Stimulated activated CD4-positive, alpha-beta T cell treated with anti-CD3 and anti-CD28 coated beads, TNF-alpha, amount 100 ng/mL, for 48 hours (primary cell): ENCODE measurements around the gene GNG4.

Experiments
- DNase-seq, 3 donors: peaks; one replicate each; pipeline ENCODE4 v3.0.0-alpha.2; 2020; ENCODE audit warnings: low read depth in 3 of 3

The GNG4 gene

GRCh38 chr1:235533476-235534168 lies 116.0 kb downstream of the GNG4 start:
- DNase-seq: no peak

DNA sequence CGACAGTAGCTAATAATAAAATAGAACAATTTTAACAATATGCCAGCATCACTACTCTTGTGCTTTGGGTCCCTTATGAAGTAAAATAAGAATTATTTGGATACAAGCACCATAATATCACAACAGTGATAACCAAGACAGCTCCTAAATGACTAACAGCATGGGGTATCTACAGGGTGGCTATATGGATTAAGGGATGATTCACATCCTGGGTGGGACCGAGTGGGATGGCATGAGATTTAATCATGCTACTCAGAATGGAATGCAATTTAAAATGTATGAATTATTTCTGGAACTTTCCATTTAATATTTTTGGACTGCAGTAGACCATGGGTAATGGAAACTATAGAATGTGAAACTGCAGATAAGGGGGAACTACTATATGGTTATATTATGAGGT lies 117.2 kb downstream of the GNG4 start:
- DNase-seq: no peak

GRCh38 chr1:235527196-235527814 lies 122.3 kb downstream of the GNG4 start:
- DNase-seq: no peak

DNA sequence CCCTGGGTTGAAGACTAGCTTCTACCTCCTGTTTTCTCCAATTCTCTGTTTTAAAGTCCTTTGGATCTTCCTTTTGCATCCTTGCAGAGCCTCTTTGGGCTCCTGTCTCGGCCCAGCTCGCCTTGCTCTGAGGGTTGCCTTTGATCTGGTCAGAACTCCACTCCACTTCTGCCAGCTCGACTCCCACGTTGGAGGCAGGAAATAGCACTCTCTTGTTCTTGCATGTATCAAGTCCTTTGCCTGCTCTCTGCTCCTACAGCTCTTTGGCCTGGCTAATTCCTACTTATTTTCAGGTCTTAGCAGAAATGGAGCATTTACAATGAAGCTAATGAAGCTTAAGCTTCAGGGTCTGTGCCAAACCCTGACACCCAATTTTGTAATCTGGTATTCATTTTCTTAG lies 124.3 kb downstream of the GNG4 start:
- DNase-seq: no peak

GRCh38 chr1:235516862-235517446 lies 132.6 kb downstream of the GNG4 start:
- DNase-seq: no peak

- no peak for DNase-seq
Measured at GRCh38 chr1:235515844-235516512, 133.6 kb downstream of the GNG4 start.

- DNase-seq: peak in 2 of 3 donors; percentile 20 to 45
Measured at GRCh38 chr1:235513495-235514366, 135.9 kb downstream of the GNG4 start.

GRCh38 chr1:235511470-235512240 lies 137.9 kb downstream of the GNG4 start:
- no peak for DNase-seq

DNA sequence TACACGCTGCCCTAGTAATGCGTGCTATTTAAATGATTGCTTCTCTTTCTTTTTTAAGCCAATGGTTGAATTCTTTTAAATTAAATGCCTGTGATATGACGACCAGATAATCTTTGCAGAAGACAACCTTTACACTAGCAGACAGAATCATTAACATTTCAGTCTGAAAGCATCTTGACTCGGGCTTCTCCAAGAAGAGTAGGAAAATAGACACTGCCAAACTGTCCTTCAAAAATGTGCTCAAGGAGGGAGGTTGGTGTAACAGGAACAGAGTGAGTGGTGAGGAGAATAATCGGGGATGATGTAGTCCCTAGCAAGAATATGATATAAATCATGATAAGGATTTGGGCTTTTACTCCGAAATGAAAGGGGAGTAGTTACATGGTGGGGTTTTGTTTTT lies 138.8 kb downstream of the GNG4 start:
- no peak for DNase-seq

GRCh38 chr1:235507623-235508022 lies 142.0 kb downstream of the GNG4 start:
- no peak for DNase-seq

DNA sequence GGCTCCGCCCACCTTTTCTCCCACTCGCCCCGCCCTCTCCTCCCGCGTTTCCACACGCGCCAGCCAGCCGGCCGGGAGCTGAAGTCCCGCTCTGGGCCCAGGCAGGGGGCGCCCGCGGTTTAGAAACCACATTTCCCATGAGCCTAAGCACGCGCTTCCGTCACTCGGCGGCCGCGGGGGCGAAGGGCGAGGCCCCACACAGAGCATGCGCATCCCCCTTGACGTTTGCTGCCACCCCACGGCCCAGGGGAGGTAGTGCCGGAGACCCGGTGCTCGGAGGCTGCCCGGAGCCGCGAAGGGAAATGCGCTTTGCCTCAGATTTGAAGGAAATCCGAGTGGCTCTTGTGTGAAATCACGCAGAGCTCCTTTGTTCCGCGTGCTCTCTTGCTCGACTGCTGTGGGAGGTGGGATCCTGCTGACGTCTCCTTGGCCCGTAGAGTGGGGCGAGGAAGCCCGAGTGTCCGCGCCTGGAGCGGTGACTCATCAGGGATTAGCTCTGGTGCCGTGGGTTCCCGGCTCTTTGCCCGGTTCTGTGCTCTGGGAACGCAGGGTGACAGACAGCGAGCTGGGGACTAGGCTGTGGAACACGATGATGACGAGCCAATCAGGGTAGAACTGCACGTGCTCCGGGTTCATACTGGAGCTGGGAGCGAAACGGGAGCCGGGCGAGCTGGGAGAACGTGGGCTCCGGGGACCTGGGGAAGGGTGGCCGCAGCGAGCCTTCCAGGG lies 144.9 kb downstream of the GNG4 start:
- DNase-seq: peak; percentile 96 to 98 (median 97)

- DNase-seq: no peak
Measured at GRCh38 chr1:235504122-235504493, 145.5 kb downstream of the GNG4 start, which contains the start of gene B3GALNT2. Gene B3GALNT2, minus strand, starts transcription at chr1:235504452. Its CDS starts 200 bp downstream, at chr1:235504252.

GRCh38 chr1:235503403-235504121 lies 146.0 kb downstream of the GNG4 start:
- DNase-seq: no peak

DNA sequence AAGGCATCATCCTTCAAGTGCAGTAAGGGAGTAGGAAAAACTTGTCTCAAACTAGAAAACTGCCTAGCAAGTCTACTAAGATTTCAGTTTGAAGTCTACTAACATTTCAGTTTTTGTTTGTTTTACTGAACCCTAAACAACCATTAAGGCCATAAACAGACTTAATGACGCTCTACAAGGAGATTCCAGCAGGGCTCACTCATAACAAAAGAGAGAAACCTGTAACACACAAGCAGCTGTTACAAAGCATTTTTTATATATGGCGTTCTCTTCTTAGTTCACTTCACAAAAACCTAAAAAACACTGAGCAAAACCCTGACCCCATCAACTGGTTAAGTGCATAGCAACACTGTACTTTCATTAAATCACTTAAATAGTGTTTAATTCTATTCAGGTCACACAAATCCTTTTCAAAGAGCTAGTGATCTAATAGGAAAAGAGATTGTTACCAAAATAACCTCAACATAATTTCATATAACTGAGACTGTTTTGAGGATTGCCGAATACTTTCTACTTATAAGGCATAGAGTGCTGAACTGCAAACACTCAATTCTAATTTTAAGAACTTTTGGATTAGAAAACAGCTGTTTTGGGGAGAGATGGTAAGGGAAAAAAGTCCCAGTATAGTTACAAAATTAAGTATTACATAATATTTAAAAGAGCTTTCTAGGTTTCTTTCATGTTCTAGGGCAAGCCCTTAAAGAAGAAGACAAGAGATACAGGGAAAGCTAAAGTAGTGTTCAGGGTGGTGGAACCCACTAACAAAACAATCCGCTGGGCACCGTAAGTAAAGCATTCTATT lies 146.8 kb downstream of the GNG4 start:
- DNase-seq: no peak

DNA sequence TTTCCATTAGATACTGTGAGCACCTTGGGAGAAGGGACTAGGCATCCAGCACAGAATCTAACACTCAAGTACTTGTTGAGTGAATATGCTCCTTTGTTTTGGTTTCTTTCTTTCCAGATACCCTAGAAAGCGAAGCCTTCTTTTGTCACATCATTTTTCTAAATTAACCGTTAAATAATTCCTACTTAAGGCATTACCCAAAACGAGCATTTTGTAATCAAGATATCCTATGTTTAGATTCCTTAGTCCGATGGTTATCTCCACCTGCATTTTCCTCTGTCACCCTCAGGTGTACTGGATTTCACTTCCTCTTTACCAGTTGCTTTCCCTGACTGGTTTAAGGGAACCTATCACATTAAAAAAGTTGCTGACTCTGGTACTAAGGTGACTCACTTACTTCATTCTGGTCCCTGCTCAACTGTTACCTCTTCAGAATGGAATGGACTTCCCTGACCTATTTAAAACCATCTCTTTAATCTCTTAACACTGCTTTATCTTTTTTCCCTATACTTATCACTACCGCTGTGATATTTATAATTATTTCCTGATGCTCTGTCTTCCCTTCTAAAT lies 148.5 kb downstream of the GNG4 start:
- no peak for DNase-seq
